Heart left ventricle (tissue), 16 donors: ENCODE results near the gene OPRL1. TPM values are rescaled to one million over a fixed set of nuclear protein-coding genes. Genes with fewer than 3 reads are reported as not detected.

ENCODE experiments used
- ATAC-seq, 4 donors: fragments of 200-7000 bp; cut with Tn5 transposase; one replicate each; pipeline ENCODE4 v1.9.1; 2020 to 2022; ENCODE audit warnings: moderate library complexity in 4 of 4, mild to moderate bottlenecking in 3 of 4, moderate number of reproducible peaks in 1 of 4
- DNase-seq, 5 donors: peaks; one replicate each; pipeline ENCODE4 v3.0.0-alpha.2; 2020
- H3K27ac ChIP-seq, 12 donors: fragments of 200-600 bp; sonication (generic) in 4 of 12; one replicate each; pipeline versions ENCODE4 v1.5.0 to v1.8.0; 2016 to 2022; ENCODE audit warnings: mild to moderate bottlenecking in 2 of 12
- H3K27me3 ChIP-seq, 9 donors: fragments of 200-600 bp; sonication (generic) in 2 of 9; one replicate each; pipeline versions ENCODE4 v1.5.1 to v1.8.0; 2016 to 2022; ENCODE audit warnings: mild to moderate bottlenecking in 3 of 9
- H3K36me3 ChIP-seq, 9 donors: fragments of 200-600 bp; sonication (generic) in 2 of 9; one replicate each; pipeline versions ENCODE4 v1.5.0 to v1.8.0; 2018 to 2022; ENCODE audit warnings: mild to moderate bottlenecking in 2 of 9
- H3K4me1 ChIP-seq, 12 donors: fragments of 200-600 bp; sonication (generic) in 4 of 12; one replicate each; pipeline versions ENCODE4 v1.5.0 to v1.8.0; 2016 to 2022; ENCODE audit warnings: mild to moderate bottlenecking in 3 of 12
- H3K4me3 ChIP-seq, 12 donors: fragments of 200-600 bp; sonication (generic) in 4 of 12; one replicate each; pipeline versions ENCODE4 v1.5.0 to v1.8.0; 2017 to 2022; ENCODE audit warnings: mild to moderate bottlenecking in 9 of 12, moderate library complexity in 4 of 12
- H3K9me3 ChIP-seq, 12 donors: fragments of 200-600 bp; sonication (generic) in 4 of 12; one replicate each; pipeline versions ENCODE4 v1.5.0 to v1.8.0; 2016 to 2022; ENCODE audit warnings: mild to moderate bottlenecking in 1 of 12
- CTCF ChIP-seq, 12 donors: fragments of 200-600 bp; sonication (generic) in 4 of 12; IDR thresholded peaks; one replicate each; pipeline versions ENCODE4 v1.5.0 to v1.8.0; 2018 to 2022; ENCODE audit warnings: antibody characterized with exemption in 12 of 12, mild to moderate bottlenecking in 5 of 12
- POLR2A ChIP-seq, 2 donors: fragments of 450-650 bp; IDR thresholded peaks; one replicate each; pipeline ENCODE4 v1.6.1; 2017; ENCODE audit warnings: antibody characterized with exemption in 2 of 2, mild to moderate bottlenecking in 2 of 2, moderate library complexity in 2 of 2
- WGBS, 4 donors: extraction: QIAGEN DNeasy Blood & Tissue Kit in 2 of 4; methylation state at CpG; one replicate each; pipeline versions ENCODE4 v1.1.5 to v1.1.7; 2013 to 2018; 5-methylcytosine and 5-hydroxymethylcytosine counted together
- intact Hi-C, 10 donors: fragments of 100-400 bp; cut with DNase I; formaldehyde crosslinking; loops; one replicate each; pipeline versions ENCODE4 v1.11.1 to v1.14.2; 2022
- polyA plus RNA-seq, 2 donors: library from polyadenylated mRNA; stranded (reverse); fragments of 200-250 nt; gene quantifications; one replicate each; pipeline ENCODE4 v1.2.3, GENCODE V29; 2013
- total RNA-seq, 9 donors: library from RNA; depleted of rRNA in 2 of 9; stranded (reverse); fragments of >200 nt in 2 of 9; fragmentation: NEBNext Ultra II Directional in 3 of 9; extraction: Animal tissue kit (Norgen Biotek cat#: 25700) in 3 of 9; gene quantifications; one replicate each; pipeline versions ENCODE4 v1.1.0 to v1.2.4, GENCODE V29; 2016 to 2023
- donor health status: ischemic (EF 13 %, LVEDD 7.1; RV severe dilation, severe dysfunction).
- donor health status: healthy with polysubstance abuse.
- donor health status: DM: no; HTN: yes; CAD: no.
- donor health status: DM: no; HTN: no; CAD: no.
- donor health status: ischemic (EF 25% LVEDD 6.9; RV normal size, moderate dysfunction).
- donor health status: ischemic (EF 25% LVEDD 5.7; RV mildly dilated, moderate dysfunction).
- donor health status: healthy.
- donor health status: DM: yes; HTN: yes; CAD: no.
- donor health status: ischemic (EF 35%, LVEDD 5.7; RV mildly dilated, moderate dysfunction).
- donor health status: nonischemic (EF 11% LVEDD 7.7; RV severe dilation, severe dysfunction).
- donor health status: DM: yes; HTN: yes; CAD: no.
- donor health status: PGD.
- donor health status: ischemic (EF 29% LVEDD 5.4; RV normal size, mild dysfunction).
- donor health status: nonischemic (EF 23%, LVEDD 6.1; RV moderate dilation, normal function).

OPRL1 gene
- total and polyA plus RNA-seq, 11 donors: 0.18 to 1.9 (median 0.54) TPM

- H3K4me1 ChIP-seq: peaks cover 0 to 14% (median 7%) of the 10 kb centered on the region in 12 donors
- DNase-seq: peak in 3 of 5 donors; percentile 32 to 74 (median 49)
- peak overlapping the region; percentile 35 to 57 (median 48) for H3K4me3 ChIP-seq
- peaks cover 13 to 45% (median 32%) of the 10 kb centered on the region in 9 donors for H3K27me3 ChIP-seq
- intact Hi-C loops: no loop called here
- H3K36me3 ChIP-seq: peaks cover 0 to 5% (median 0%) of the 10 kb centered on the region in 9 donors
- ATAC-seq: peak in 3 of 4 donors; percentile 51 to 84 (median 70)
- WGBS, 4 donors: 6 to 9% (median 7%) methylated on average over 25 to 64 of the region's 64 CpGs
- H3K27ac ChIP-seq: no peak overlapping the region
- TF ChIP-seq POLR2A (IDR thresholded peaks at IDR 0.05) (no peak), CTCF (IDR thresholded peaks at IDR 0.05) (peak; percentile 55 to 78 (median 62))
- H3K9me3 ChIP-seq: no peaks in the 10 kb centered on the region
Measured at GRCh38 chr20:64101731-64102621, 22.1 kb downstream of the OPRL1 start.

GRCh38 chr20:64102647-64103354 is 22.9 kb downstream of the OPRL1 start:
- peaks cover 0 to 14% (median 7%) of the 10 kb centered on the region in 12 donors for H3K4me1 ChIP-seq
- WGBS, 4 donors: 19 to 30% (median 20%) methylated on average over 18 to 30 of the region's 30 CpGs
- H3K4me3 ChIP-seq: peak overlapping the region; percentile 35 to 57 (median 48)
- H3K9me3 ChIP-seq: no peaks in the 10 kb centered on the region
- intact Hi-C loops: no loop called here
- TF ChIP-seq POLR2A (IDR thresholded peaks at IDR 0.05) (no peak), CTCF (IDR thresholded peaks at IDR 0.05) (no peak)
- ATAC-seq (peak in 2 of 4 donors; percentile 29 to 49), DNase-seq (peak in 4 of 5 donors; percentile 16 to 44 (median 26))
- H3K36me3 ChIP-seq: peaks cover 0 to 5% (median 0%) of the 10 kb centered on the region in 9 donors
- H3K27ac ChIP-seq: no peak overlapping the region
- peaks cover 13 to 49% (median 32%) of the 10 kb centered on the region in 9 donors for H3K27me3 ChIP-seq

- H3K4me1 ChIP-seq: peaks cover 0 to 14% (median 7%) of the 10 kb centered on the region in 12 donors
- peak in 4 of 5 donors; percentile 4 to 28 (median 15) for DNase-seq
- no peaks in the 10 kb centered on the region for H3K36me3 ChIP-seq
- peaks cover 13 to 49% (median 32%) of the 10 kb centered on the region in 9 donors for H3K27me3 ChIP-seq
- intact Hi-C loops: no loop called here
- no peak overlapping the region for H3K27ac ChIP-seq
- TF ChIP-seq POLR2A (IDR thresholded peaks at IDR 0.05) (no peak), CTCF (IDR thresholded peaks at IDR 0.05) (no peak)
- no peaks in the 10 kb centered on the region for H3K9me3 ChIP-seq
- WGBS, 4 donors: 48 to 68% (median 65%) methylated on average over 11 to 20 of the region's 20 CpGs
- ATAC-seq: no peak
- no peak overlapping the region for H3K4me3 ChIP-seq
Measured at GRCh38 chr20:64103871-64104666, 24.2 kb downstream of the OPRL1 start.
